Measurements from ENCODE around the gene SUPV3L1. TPM values are rescaled to one million over a fixed set of nuclear protein-coding genes. Genes with fewer than 3 reads are reported as not detected.

Gene SUPV3L1
- total and polyA plus RNA-seq, 10 of the 15 experiments (the other 5 are each of a cell fraction or from before 2014, with no cell fraction given): 18.4 to 57.8 (median 44.2) TPM

DNA sequence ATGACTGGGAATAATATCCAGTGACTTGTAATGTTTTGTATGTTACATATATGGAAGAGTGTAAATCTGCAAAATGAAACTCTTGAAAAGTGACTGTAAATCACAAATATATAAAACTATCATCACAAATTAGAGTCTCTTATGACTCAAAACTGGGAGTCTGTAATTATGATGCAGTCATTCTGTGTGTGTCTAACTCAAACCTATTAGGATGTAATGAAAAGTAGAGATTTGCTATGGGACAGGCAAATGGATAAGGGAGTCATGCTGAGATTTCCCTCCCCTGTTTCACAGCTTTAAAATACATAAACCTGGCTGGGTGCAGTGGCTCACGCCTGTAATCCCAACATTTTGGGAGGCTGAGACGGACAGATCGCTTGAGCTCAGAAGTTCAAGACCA, 31.5 kb downstream of the SUPV3L1 start (continued):
- TF ChIP-seq GATAD2B (conservative IDR thresholded peaks at IDR 0.05; ENCODE audit: low read depth): no peak
- no peak for TF ChIP-seq ZZZ3 (IDR thresholded peaks at IDR 0.05; ENCODE audit: control insufficient read depth, insufficient read length, low read depth)
- no peak for TF ChIP-seq NRF1 (conservative IDR thresholded peaks at IDR 0.05; ENCODE audit: low read depth, low read length)

DNA sequence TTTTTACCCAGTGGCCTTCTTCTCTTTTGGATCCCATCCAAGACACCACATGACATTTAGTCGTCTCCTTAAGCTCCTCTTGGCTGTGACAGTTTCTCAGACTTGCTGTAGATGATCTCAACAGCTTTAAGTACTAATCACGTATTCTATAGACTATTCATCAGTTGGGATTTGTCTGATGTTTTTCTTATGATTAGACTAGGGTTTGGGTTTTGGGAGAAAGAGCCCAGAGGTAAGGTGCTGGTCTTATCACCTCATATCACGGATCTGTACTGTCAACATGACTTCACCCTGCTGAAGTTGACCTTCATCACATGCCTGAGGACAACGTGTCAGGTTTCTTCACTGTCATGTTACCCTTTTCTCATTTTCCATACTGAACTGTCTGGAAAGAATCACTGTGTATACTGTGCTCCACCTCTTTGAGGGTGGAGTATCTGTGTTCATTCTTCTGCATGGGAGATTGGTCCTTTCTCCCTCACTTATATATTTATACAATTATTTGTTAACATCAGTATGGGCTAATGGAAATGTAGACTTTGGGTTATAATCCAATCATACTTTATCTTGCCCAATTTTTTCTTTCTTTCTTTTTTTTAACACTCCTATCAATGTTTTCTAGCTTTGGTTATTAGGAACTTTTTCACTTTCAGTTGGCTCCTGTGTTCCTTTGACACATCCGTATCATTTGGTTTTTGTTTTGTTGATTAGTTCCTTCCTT, 33.7 kb downstream of the SUPV3L1 start:
- RAD21 ChIA-PET (ENCODE audit: unreplicated experiment): no interaction called here
- Histone ChIP-seq H3K4me3 (no peak overlapping the region), H3K79me2 (ENCODE audit: control insufficient read depth, insufficient read depth, low read length) (no peaks in the 10 kb centered on the region), H4K20me1 (ENCODE audit: control insufficient read depth, insufficient read depth) (no peaks in the 10 kb centered on the region), H3K4me1 (ENCODE audit: control insufficient read depth, insufficient read depth, low read length) (no peaks in the 10 kb centered on the region), H3K9me3 (replicated peaks; ENCODE audit: control insufficient read depth, insufficient read depth, low read length) (no peaks in the 10 kb centered on the region; the same call in 2 of the 3 replicates), H3K36me3 (ENCODE audit: control insufficient read depth in 2 of 2, insufficient read depth in 2 of 2, low read length in 1 of 2) (no peaks in the 10 kb centered on the region), H3K27ac (ENCODE audit: control insufficient read depth, insufficient read depth) (no peak overlapping the region), H2AFZ (ENCODE audit: control insufficient read depth, low read depth, low read length) (no peak overlapping the region), H3K4me2 (ENCODE audit: control insufficient read depth, insufficient read depth) (no peak overlapping the region), H3K27me3 (replicated peaks in 1 of 2; ENCODE audit: control insufficient read depth in 2 of 2, insufficient read depth in 2 of 2, low read length in 1 of 2) (no peaks in the 10 kb centered on the region), H3K9ac (ENCODE audit: control insufficient read depth, insufficient read depth, low read length) (no peak overlapping the region)
- no peak for ATAC-seq
- no TSS peak for BruUV-seq (replicated peaks)
- no peak for TF ChIP-seq TAF1 (IDR thresholded peaks at IDR 0.05; ENCODE audit: borderline replicate concordance, low read depth, low read length)
- TF ChIP-seq, protein P1, sequence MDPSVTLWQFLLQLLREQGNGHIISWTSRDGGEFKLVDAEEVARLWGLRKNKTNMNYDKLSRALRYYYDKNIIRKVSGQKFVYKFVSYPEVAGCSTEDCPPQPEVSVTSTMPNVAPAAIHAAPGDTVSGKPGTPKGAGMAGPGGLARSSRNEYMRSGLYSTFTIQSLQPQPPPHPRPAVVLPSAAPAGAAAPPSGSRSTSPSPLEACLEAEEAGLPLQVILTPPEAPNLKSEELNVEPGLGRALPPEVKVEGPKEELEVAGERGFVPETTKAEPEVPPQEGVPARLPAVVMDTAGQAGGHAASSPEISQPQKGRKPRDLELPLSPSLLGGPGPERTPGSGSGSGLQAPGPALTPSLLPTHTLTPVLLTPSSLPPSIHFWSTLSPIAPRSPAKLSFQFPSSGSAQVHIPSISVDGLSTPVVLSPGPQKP (IDR thresholded peaks at IDR 0.05; ENCODE audit: low read depth, low read length): no peak
- no peak for TF ChIP-seq SP1 (IDR thresholded peaks at IDR 0.05; ENCODE audit: low read depth, low read length)
- no peak for TF ChIP-seq SRF (IDR thresholded peaks at IDR 0.05; ENCODE audit: low read depth in 2 of 2, low read length in 2 of 2)
- TF ChIP-seq TBL1XR1 (IDR thresholded peaks at IDR 0.05; ENCODE audit: low read depth, low read length): no peak
- no peak for TF ChIP-seq YY1 (IDR thresholded peaks at IDR 0.05; ENCODE audit: low read depth, low read length)
- no peak for TF ChIP-seq POLR2AphosphoS2 (IDR thresholded peaks at IDR 0.05; ENCODE audit: low read depth, low read length)
- TF ChIP-seq CBX3 (IDR thresholded peaks at IDR 0.05; ENCODE audit: borderline replicate concordance, low read depth): no peak
- no peak for TF ChIP-seq MYB (IDR thresholded peaks at IDR 0.05; ENCODE audit: borderline replicate concordance, low read depth, low read length)
- no peak for TF ChIP-seq FOXK2 (IDR thresholded peaks at IDR 0.05)
- TF ChIP-seq, protein P2, sequence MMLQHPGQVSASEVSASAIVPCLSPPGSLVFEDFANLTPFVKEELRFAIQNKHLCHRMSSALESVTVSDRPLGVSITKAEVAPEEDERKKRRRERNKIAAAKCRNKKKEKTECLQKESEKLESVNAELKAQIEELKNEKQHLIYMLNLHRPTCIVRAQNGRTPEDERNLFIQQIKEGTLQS (IDR thresholded peaks at IDR 0.05; ENCODE audit: borderline replicate concordance, extremely low read depth, low read depth, low read length): no peak
- TF ChIP-seq SMC3 (IDR thresholded peaks at IDR 0.05; ENCODE audit: borderline replicate concordance, low read length): no peak
- TF ChIP-seq, protein P3, sequence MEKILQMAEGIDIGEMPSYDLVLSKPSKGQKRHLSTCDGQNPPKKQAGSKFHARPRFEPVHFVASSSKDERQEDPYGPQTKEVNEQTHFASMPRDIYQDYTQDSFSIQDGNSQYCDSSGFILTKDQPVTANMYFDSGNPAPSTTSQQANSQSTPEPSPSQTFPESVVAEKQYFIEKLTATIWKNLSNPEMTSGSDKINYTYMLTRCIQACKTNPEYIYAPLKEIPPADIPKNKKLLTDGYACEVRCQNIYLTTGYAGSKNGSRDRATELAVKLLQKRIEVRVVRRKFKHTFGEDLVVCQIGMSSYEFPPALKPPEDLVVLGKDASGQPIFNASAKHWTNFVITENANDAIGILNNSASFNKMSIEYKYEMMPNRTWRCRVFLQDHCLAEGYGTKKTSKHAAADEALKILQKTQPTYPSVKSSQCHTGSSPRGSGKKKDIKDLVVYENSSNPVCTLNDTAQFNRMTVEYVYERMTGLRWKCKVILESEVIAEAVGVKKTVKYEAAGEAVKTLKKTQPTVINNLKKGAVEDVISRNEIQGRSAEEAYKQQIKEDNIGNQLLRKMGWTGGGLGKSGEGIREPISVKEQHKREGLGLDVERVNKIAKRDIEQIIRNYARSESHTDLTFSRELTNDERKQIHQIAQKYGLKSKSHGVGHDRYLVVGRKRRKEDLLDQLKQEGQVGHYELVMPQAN (conservative IDR thresholded peaks at IDR 0.05): no peak
- no peak for TF ChIP-seq ETV6 (conservative IDR thresholded peaks at IDR 0.05 in 1 of 2, IDR thresholded peaks at IDR 0.05 in 1 of 2; ENCODE audit: borderline replicate concordance in 1 of 2, low read depth in 1 of 2)
- TF ChIP-seq ZSCAN29 (IDR thresholded peaks at IDR 0.05): no peak
- TF ChIP-seq PAX8 (IDR thresholded peaks at IDR 0.05): no peak
- FAIRE-seq: no peak
- CTCF ChIA-PET: no interaction called here
- in situ Hi-C loops (cut with MboI): no loop called here
- POLR2A ChIA-PET: interaction anchor here (0.6 kb wide), 1 partner anchor 111 kb away, joined by 7 read pairs; no protein-coding TSS in a partner anchor
- intact Hi-C loops (cut with micrococcal nuclease; ENCODE audit: unreplicated experiment): no loop called here
- SMC1A ChIA-PET (ENCODE audit: uncharacterized antibody, unreplicated experiment): interaction anchor here (0.6 to 1.3 kb wide), 3 partner anchors 9 to 218 kb away, joined by 3 to 5 read pairs (median 3); no protein-coding TSS in a partner anchor
- WGBS (ENCODE audit: insufficient coverage, insufficient replicate concordance, low lambda C conversion rate, missing lambda C conversion rate): 25% methylated on average over 5 of the region's 5 CpGs
- DNase-seq (ENCODE audit: low read depth, low spot score): no peak

All from GM12878 (cell line).